ENCODE data around the gene CAMTA2.

CAMTA2 gene

DNA sequence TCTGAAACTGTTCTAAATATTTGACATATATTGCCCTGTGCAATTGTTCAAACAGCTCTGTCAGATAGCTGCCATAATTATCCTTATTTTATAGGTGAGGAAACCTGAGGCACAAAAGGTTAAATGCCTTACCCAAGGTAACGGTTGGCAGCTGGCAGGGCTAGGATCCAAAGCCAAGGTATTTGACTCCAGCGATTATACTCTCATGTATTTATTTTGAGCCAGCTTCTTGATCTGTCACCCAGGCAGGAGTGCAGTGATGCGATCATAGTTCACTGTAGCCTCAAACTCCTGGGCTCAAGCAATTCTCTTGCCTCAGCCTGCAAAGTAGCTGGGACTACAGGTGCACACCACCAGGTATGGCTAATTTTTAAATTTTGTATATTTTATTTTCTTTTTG lies 29.4 kb downstream of the CAMTA2 start:
- peaks cover 15% of the 10 kb centered on the region; the same call in 1 of the 2 replicates for H3K36me3 ChIP-seq (ENCODE audit: low read depth)
- DNase-seq (ENCODE audit: low spot score) (no peak), ATAC-seq (ENCODE audit: low read depth) (no peak)
- no peak overlapping the region for H3K27ac ChIP-seq (ENCODE audit: poor library complexity, severe bottlenecking)
- TF ChIP-seq, protein P1, sequence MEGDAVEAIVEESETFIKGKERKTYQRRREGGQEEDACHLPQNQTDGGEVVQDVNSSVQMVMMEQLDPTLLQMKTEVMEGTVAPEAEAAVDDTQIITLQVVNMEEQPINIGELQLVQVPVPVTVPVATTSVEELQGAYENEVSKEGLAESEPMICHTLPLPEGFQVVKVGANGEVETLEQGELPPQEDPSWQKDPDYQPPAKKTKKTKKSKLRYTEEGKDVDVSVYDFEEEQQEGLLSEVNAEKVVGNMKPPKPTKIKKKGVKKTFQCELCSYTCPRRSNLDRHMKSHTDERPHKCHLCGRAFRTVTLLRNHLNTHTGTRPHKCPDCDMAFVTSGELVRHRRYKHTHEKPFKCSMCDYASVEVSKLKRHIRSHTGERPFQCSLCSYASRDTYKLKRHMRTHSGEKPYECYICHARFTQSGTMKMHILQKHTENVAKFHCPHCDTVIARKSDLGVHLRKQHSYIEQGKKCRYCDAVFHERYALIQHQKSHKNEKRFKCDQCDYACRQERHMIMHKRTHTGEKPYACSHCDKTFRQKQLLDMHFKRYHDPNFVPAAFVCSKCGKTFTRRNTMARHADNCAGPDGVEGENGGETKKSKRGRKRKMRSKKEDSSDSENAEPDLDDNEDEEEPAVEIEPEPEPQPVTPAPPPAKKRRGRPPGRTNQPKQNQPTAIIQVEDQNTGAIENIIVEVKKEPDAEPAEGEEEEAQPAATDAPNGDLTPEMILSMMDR (IDR thresholded peaks at IDR 0.05; ENCODE audit: poor library complexity, severe bottlenecking) = no peak
- peaks cover 8% of the 10 kb centered on the region for H3K4me1 ChIP-seq (ENCODE audit: insufficient read depth, poor library complexity, severe bottlenecking)
- H3K27me3 ChIP-seq (ENCODE audit: insufficient read depth, poor library complexity, severe bottlenecking) = no peaks in the 10 kb centered on the region
- H3K4me3 ChIP-seq (ENCODE audit: severe bottlenecking) = no peak overlapping the region
- H3K9me3 ChIP-seq (ENCODE audit: severe bottlenecking) = no peaks in the 10 kb centered on the region

GRCh38 chr17:4956493-4957061 lies 30.9 kb downstream of the CAMTA2 start:
- TF ChIP-seq, protein P1 (IDR thresholded peaks at IDR 0.05; ENCODE audit: poor library complexity, severe bottlenecking) = no peak
- no peak for ATAC-seq (ENCODE audit: low read depth)
- H3K4me3 ChIP-seq (ENCODE audit: severe bottlenecking) = no peak overlapping the region
- no peaks in the 10 kb centered on the region for H3K27me3 ChIP-seq (ENCODE audit: insufficient read depth, poor library complexity, severe bottlenecking)
- peaks cover 8% of the 10 kb centered on the region for H3K4me1 ChIP-seq (ENCODE audit: insufficient read depth, poor library complexity, severe bottlenecking)
- DNase-seq (ENCODE audit: low spot score) = no peak
- peaks cover 15% of the 10 kb centered on the region; the same call in 1 of the 2 replicates for H3K36me3 ChIP-seq (ENCODE audit: low read depth)
- no peaks in the 10 kb centered on the region for H3K9me3 ChIP-seq (ENCODE audit: severe bottlenecking)
- H3K27ac ChIP-seq (ENCODE audit: poor library complexity, severe bottlenecking) = no peak overlapping the region

DNA sequence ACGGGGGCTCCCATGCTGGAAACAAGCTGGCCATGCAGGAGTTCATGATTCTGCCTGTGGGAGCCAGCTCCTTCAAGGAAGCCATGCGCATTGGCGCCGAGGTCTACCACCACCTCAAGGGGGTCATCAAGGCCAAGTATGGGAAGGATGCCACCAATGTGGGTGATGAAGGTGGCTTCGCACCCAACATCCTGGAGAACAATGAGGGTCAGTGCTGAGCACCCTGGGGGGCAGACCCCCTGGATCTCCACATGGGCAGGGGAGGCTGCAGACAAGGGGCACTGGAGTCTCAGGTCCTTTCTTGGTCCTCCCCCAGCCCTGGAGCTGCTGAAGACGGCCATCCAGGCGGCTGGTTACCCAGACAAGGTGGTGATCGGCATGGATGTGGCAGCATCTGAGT lies 32.4 kb downstream of the CAMTA2 start:
- Histone ChIP-seq H3K27ac (ENCODE audit: poor library complexity, severe bottlenecking) (no peak overlapping the region), H3K4me1 (ENCODE audit: insufficient read depth, poor library complexity, severe bottlenecking) (peaks cover 8% of the 10 kb centered on the region), H3K36me3 (ENCODE audit: low read depth) (peaks cover 9% of the 10 kb centered on the region; the same call in 1 of the 2 replicates), H3K9me3 (ENCODE audit: severe bottlenecking) (no peaks in the 10 kb centered on the region), H3K4me3 (ENCODE audit: severe bottlenecking) (no peak overlapping the region), H3K27me3 (ENCODE audit: insufficient read depth, poor library complexity, severe bottlenecking) (no peaks in the 10 kb centered on the region)
- no peak for DNase-seq (ENCODE audit: low spot score)
- TF ChIP-seq, protein P1 (IDR thresholded peaks at IDR 0.05; ENCODE audit: poor library complexity, severe bottlenecking) = no peak
- no peak for ATAC-seq (ENCODE audit: low read depth)

DNA sequence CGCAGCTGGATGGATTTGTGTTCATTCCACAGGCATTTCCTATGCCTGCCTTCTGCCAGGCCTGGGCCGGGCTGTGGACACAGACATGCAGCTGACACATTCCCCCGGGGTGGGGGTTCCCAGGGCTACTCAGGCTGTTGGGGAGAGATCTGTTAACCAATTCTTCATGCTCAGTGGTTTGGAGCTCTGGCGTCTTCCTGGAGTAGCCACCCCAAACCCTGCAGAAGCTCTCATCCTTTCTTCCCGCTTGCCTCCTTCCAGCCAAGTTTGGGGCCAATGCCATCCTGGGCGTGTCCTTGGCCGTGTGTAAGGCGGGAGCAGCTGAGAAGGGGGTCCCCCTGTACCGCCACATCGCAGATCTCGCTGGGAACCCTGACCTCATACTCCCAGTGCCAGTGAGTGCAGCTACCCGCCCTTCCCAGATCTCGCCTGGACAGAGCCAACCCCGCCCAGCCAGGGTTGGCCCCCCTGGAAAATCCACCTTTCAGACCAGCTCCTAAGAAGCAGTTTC lies 34.0 kb downstream of the CAMTA2 start:
- no peaks in the 10 kb centered on the region for H3K36me3 ChIP-seq (ENCODE audit: low read depth)
- ATAC-seq (ENCODE audit: low read depth) (no peak), DNase-seq (ENCODE audit: low spot score) (no peak)
- H3K27me3 ChIP-seq (ENCODE audit: insufficient read depth, poor library complexity, severe bottlenecking) = no peaks in the 10 kb centered on the region
- H3K27ac ChIP-seq (ENCODE audit: poor library complexity, severe bottlenecking) = no peak overlapping the region
- H3K9me3 ChIP-seq (ENCODE audit: severe bottlenecking) = no peaks in the 10 kb centered on the region
- no peak overlapping the region for H3K4me3 ChIP-seq (ENCODE audit: severe bottlenecking)
- H3K4me1 ChIP-seq (ENCODE audit: insufficient read depth, poor library complexity, severe bottlenecking) = peaks cover 8% of the 10 kb centered on the region
- TF ChIP-seq, protein P1 (IDR thresholded peaks at IDR 0.05; ENCODE audit: poor library complexity, severe bottlenecking) = no peak

- Histone ChIP-seq H3K27me3 (ENCODE audit: insufficient read depth, poor library complexity, severe bottlenecking) (no peaks in the 10 kb centered on the region), H3K4me1 (ENCODE audit: insufficient read depth, poor library complexity, severe bottlenecking) (peaks cover 8% of the 10 kb centered on the region), H3K27ac (ENCODE audit: poor library complexity, severe bottlenecking) (peak overlapping the region; percentile 99), H3K36me3 (ENCODE audit: low read depth) (peaks cover 15% of the 10 kb centered on the region), H3K4me3 (ENCODE audit: severe bottlenecking) (no peak overlapping the region), H3K9me3 (ENCODE audit: severe bottlenecking) (no peaks in the 10 kb centered on the region)
- DNase-seq (ENCODE audit: low spot score) (no peak), ATAC-seq (ENCODE audit: low read depth) (no peak)
- TF ChIP-seq, protein P1 (IDR thresholded peaks at IDR 0.05; ENCODE audit: poor library complexity, severe bottlenecking) = no peak
Observed at GRCh38 chr17:4951486-4951885, 36.0 kb downstream of the CAMTA2 start.

All from RWPE2 (cell line).